ENCODE data around the gene EIF4B. TPM values are rescaled to one million over a fixed set of nuclear protein-coding genes. Genes with fewer than 3 reads are reported as not detected.

Gene EIF4B
- total and polyA plus RNA-seq, 7 donors: 136 to 575 (median 475) TPM

- TF ChIP-seq POLR2AphosphoS5 (IDR thresholded peaks at IDR 0.05): no peak
- TF ChIP-seq EP300 (IDR thresholded peaks at IDR 0.05): no peak
- no peak for TF ChIP-seq POLR2A (IDR thresholded peaks at IDR 0.05)
- no peak for TF ChIP-seq CTCF (IDR thresholded peaks at IDR 0.05)
- whole genome bisulfite sequencing, 2 donors: 35 to 57% methylated on average over 4 of the region's 4 CpGs
- Histone ChIP-seq H3K9me3 (no peaks in the 10 kb centered on the region), H3K27me3 (peaks cover 0 to 14% (median 0%) of the 10 kb centered on the region in 3 donors), H3K27ac (no peak overlapping the region), H3K4me3 (no peak overlapping the region), H3K36me3 (no peaks in the 10 kb centered on the region), H3K4me1 (no peaks in the 10 kb centered on the region)
- DNase-seq: no peak
- intact Hi-C loops (cut with DNase I): loop anchor here (1.0 to 10.0 kb wide), 3 partner anchors 95 to 828 kb away; no protein-coding TSS in a partner anchor
Observed at GRCh38 chr12:52980096-52980649, 26.1 kb upstream of the EIF4B start.

DNA sequence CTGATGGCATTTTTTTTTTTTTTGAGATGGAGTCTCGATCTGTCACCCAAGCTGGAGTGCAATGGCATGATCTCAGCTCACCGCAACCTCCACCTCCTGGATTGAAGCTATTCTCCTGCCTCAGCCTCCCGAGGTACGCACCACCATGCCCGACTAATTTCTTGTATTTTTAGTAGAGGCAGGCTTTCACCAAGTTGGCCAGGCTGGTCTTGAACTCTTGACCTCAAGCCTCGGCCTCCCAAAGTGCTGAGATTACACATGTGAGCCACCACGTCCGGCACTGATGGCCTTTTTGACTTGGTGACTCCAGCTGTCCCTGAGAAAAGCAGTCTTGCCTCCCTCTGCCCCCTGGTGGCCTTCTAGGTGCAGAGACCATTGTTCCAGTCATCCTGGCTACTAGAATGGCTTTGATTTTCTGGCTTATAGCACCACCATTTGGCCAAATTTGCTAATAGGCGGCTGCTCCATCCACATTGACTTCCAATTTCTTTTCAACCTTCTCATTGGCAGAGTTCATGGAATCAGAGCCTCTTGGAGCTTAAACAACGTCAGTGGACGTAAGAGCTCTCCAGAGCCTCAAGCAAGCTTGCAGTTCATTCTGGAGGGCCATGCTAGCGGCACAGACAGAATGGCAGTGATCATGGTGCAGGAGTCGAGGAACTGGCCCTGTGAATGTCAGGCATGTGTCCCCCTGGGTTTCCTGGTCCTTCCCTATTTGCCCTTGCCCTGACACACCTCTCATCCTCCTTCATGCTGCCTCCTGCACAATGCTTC, 25.4 kb upstream of the EIF4B start:
- H3K4me1 ChIP-seq: no peaks in the 10 kb centered on the region
- TF ChIP-seq CTCF (IDR thresholded peaks at IDR 0.05): peak; percentile 92 to 99 (median 96)
- TF ChIP-seq EP300 (IDR thresholded peaks at IDR 0.05): no peak
- H3K27ac ChIP-seq: no peak overlapping the region
- WGBS, 2 donors: 24 to 35% methylated on average over 13 of the region's 13 CpGs
- H3K36me3 ChIP-seq: no peaks in the 10 kb centered on the region
- DNase-seq: peak; percentile 91
- H3K27me3 ChIP-seq: peaks cover 0 to 9% (median 0%) of the 10 kb centered on the region in 3 donors
- no peak overlapping the region for H3K4me3 ChIP-seq
- intact Hi-C loops (cut with DNase I): loop anchor here (1.0 to 10.0 kb wide), 3 partner anchors 96 to 829 kb away; no protein-coding TSS in a partner anchor
- no peaks in the 10 kb centered on the region for H3K9me3 ChIP-seq

DNA sequence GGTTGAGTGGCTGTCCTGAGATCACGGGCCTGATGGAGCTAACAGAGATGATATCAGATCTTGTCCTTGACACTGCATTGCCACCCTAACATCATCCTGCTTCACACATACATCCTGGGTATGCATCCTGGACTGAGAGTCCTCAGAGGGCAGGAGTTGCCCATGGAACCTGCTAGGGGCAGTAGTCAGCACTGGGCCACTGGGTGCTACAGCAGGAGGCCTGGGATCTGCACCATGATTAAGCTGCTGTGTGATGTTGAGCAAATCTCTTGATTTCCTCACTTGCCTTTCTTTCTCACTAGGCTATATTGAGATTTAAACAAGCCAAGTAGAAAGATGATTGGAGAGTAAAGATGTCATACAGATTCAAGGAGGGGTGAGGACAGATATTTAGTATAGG, 22.1 kb upstream of the EIF4B start:
- no peak for TF ChIP-seq POLR2AphosphoS5 (IDR thresholded peaks at IDR 0.05)
- no peak for TF ChIP-seq CTCF (IDR thresholded peaks at IDR 0.05)
- no peak for TF ChIP-seq POLR2A (IDR thresholded peaks at IDR 0.05)
- no peak for TF ChIP-seq EP300 (IDR thresholded peaks at IDR 0.05)
- Histone ChIP-seq H3K27ac (no peak overlapping the region), H3K4me3 (no peak overlapping the region), H3K27me3 (no peaks in the 10 kb centered on the region), H3K9me3 (no peaks in the 10 kb centered on the region), H3K4me1 (no peaks in the 10 kb centered on the region), H3K36me3 (no peaks in the 10 kb centered on the region)
- DNase-seq: no peak
- WGBS, 2 donors: 88 to 89% methylated on average over 1 of the region's 1 CpG
- intact Hi-C loops (cut with DNase I): loop anchor here (5.0 to 10.0 kb wide), 2 partner anchors 609 to 832 kb away; no protein-coding TSS in a partner anchor

- 18 to 53% methylated on average over 6 of the region's 6 CpGs for WGBS, 2 donors
- TF ChIP-seq POLR2A (IDR thresholded peaks at IDR 0.05) (no peak), POLR2AphosphoS5 (IDR thresholded peaks at IDR 0.05) (no peak), CTCF (IDR thresholded peaks at IDR 0.05) (no peak), EP300 (IDR thresholded peaks at IDR 0.05) (no peak)
- intact Hi-C loops (cut with DNase I): loop anchor here (10.0 kb wide), 1 partner anchor 614 kb away; no protein-coding TSS in a partner anchor
Observed at GRCh38 chr12:52988898-52989297, 17.4 kb upstream of the EIF4B start.

More at GRCh38 chr12:52988898-52989297, 17.4 kb upstream of the EIF4B start:
- DNase-seq: no peak
- Histone ChIP-seq H3K27ac (no peak overlapping the region), H3K4me1 (no peaks in the 10 kb centered on the region), H3K27me3 (no peaks in the 10 kb centered on the region), H3K9me3 (no peaks in the 10 kb centered on the region), H3K4me3 (no peak overlapping the region), H3K36me3 (no peaks in the 10 kb centered on the region)
